ENCODE measurements around the gene TMEM207. TPM values are rescaled to one million over a fixed set of nuclear protein-coding genes. Genes with fewer than 3 reads are reported as not detected.

TMEM207 gene
- total and polyA plus RNA-seq, 2 of the 13 experiments (the other 11 are each of a cell fraction or from before 2014, with no cell fraction given) = not detected

DNA sequence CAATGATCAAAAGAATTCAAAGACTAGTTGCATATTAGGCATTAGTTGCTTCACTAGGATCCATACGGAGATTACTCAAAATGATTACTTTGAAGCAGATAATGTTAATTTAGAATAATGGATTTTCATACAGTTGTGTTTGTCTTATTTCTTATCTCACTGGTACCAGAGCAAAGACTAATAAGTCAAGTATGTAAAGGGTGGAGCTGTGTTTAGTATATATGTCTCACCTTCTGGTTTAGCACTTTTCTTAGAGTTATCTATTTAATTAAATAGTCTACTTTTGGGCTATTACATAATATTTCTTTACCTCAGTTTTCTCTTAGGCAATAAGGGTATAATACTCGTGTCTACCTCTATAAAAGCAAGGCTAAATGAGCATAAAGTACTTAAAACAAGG lies 18.8 kb downstream of the TMEM207 start:
- Histone ChIP-seq H3K4me1 (ENCODE audit: insufficient read depth, low read length) (no peaks in the 10 kb centered on the region), H3K27me3 (ENCODE audit: control insufficient read depth in 1 of 2, insufficient read depth in 2 of 2, low read length in 2 of 2) (no peaks in the 10 kb centered on the region), H4K20me1 (ENCODE audit: insufficient read depth, low read length) (no peaks in the 10 kb centered on the region), H3K9ac (ENCODE audit: insufficient read depth, low read depth, low read length) (no peak overlapping the region), H3K4me3 (replicated peaks in 1 of 3; ENCODE audit: insufficient read depth in 1 of 3, low read depth in 2 of 3, low read length in 3 of 3) (no peak overlapping the region), H2AFZ (ENCODE audit: low read length) (no peak overlapping the region), H3K79me2 (ENCODE audit: insufficient read depth, low read length) (no peaks in the 10 kb centered on the region), H3K36me3 (replicated peaks in 1 of 2; ENCODE audit: control insufficient read depth in 1 of 2, insufficient read depth in 2 of 2, low read length in 2 of 2) (no peaks in the 10 kb centered on the region), H3K4me2 (ENCODE audit: low read depth, low read length) (no peak overlapping the region), H3K27ac (ENCODE audit: extremely low read length, insufficient read depth, low read length) (no peak overlapping the region), H3K9me3 (ENCODE audit: low read length) (no peaks in the 10 kb centered on the region)
- no peak for FAIRE-seq
- ATAC-seq = no peak
- ChIA-PET CTCF (ENCODE audit: low intra/inter-chr PET ratio, low total read pairs) (no interaction called here), POLR2A (no interaction called here)
- no peak for DNase-seq (ENCODE audit: low spot score)
- in situ Hi-C loops (cut with HindIII; ENCODE audit: extremely low pct_ligation_motif_present, low pct_unique_long_range_greater_than_20kb) (no loop called here), intact Hi-C loops (cut with micrococcal nuclease; ENCODE audit: unreplicated experiment) (no loop called here)
- no TSS peak for BruUV-seq (replicated peaks)
- 1% methylated on average over 2 of the region's 2 CpGs for WGBS (ENCODE audit: low lambda C conversion rate)
- TF ChIP-seq HDAC2 (CRISPR knock-in tag; IDR thresholded peaks at IDR 0.05) = no peak
- TF ChIP-seq TSC22D2 (CRISPR knock-in tag; IDR thresholded peaks at IDR 0.05; ENCODE audit: borderline replicate concordance) = no peak
- no peak for TF ChIP-seq ONECUT2 (CRISPR knock-in tag; IDR thresholded peaks at IDR 0.05)
- no peak for TF ChIP-seq U2AF2 (IDR thresholded peaks at IDR 0.05; ENCODE audit: low read depth, low read length)
- TF ChIP-seq TEAD2 (CRISPR knock-in tag; IDR thresholded peaks at IDR 0.05) = no peak
- no peak for TF ChIP-seq SNAPC4 (CRISPR knock-in tag; IDR thresholded peaks at IDR 0.05)
- no peak for TF ChIP-seq SALL2 (CRISPR knock-in tag; IDR thresholded peaks at IDR 0.05)
- TF ChIP-seq NR1H2 (CRISPR knock-in tag; IDR thresholded peaks at IDR 0.05; ENCODE audit: borderline replicate concordance, low read depth) = no peak
- TF ChIP-seq KLF9 (CRISPR knock-in tag; IDR thresholded peaks at IDR 0.05; ENCODE audit: low read depth) = no peak
- no peak for TF ChIP-seq CREB1 (IDR thresholded peaks at IDR 0.05)
- no peak for TF ChIP-seq CREB1 (CRISPR knock-in tag; IDR thresholded peaks at IDR 0.05)
- TF ChIP-seq ZNF484 (CRISPR knock-in tag; IDR thresholded peaks at IDR 0.05; ENCODE audit: borderline replicate concordance, low read depth) = no peak
- TF ChIP-seq ZFX (CRISPR knock-in tag; IDR thresholded peaks at IDR 0.05; ENCODE audit: low read depth) = no peak
- no peak for TF ChIP-seq ZFAT (CRISPR knock-in tag; conservative IDR thresholded peaks at IDR 0.05)
- TF ChIP-seq ARID2 (CRISPR knock-in tag; IDR thresholded peaks at IDR 0.05; ENCODE audit: borderline replicate concordance) = no peak
- no peak for TF ChIP-seq ZNF883 (CRISPR knock-in tag; IDR thresholded peaks at IDR 0.05; ENCODE audit: not compliant biosample characterization)
- TF ChIP-seq ZNF687 (CRISPR knock-in tag; IDR thresholded peaks at IDR 0.05) = no peak
